ENCODE data around the gene SLC8A3. TPM values are rescaled to one million over a fixed set of nuclear protein-coding genes. Genes with fewer than 3 reads are reported as not detected.

The SLC8A3 gene
- total and polyA plus RNA-seq, 9 of the 15 experiments (the other 6 are each of a cell fraction or from before 2014, with no cell fraction given) = not detected

DNA sequence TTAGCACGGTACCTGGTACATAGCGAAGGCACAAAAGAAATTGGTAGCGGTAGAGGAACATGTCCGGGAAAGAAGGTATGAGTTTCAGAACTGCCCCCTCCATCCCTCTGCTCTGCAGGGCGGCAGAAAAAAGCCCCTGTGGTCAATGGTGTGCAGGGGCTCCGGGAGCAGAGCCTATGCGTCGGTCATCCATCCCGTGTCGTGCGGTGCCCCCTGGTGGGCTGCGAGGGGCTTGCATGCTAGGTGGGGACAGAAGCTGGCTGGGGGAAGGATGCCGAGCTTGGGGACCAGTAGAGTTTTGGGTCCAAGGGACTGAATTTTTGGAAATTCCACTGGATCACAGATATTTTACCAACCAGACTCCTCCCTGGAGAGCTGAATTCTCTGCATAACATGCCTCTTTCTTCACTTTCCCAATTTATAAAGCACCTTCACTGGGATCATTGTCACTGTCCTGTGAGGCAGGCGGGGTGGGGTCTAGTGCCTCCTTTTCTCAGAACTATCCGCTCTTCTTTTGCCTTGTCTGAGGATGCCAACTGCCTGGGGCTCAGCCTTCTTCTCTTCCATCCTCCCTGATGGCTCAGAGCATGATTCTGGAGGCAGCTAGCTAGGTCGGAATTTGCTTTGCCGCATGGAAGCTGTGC lies 160.8 kb downstream of the SLC8A3 start:
- ChIA-PET CTCF (ENCODE audit: low intra/inter-chr PET ratio) (interaction anchor here (2.0 to 2.1 kb wide), 2 partner anchors 209 to 297 kb away, joined by 10 to 14 read pairs; no protein-coding TSS in a partner anchor), POLR2A (interaction anchor here (0.6 kb wide), 1 partner anchor 537 kb away, joined by 4 read pairs; no protein-coding TSS in a partner anchor)
- H3K9ac ChIP-seq (ENCODE audit: insufficient read depth in 1 of 2, low read depth in 2 of 2, low read length in 2 of 2) = no peak overlapping the region
- DNase-seq (ENCODE audit: extremely low read depth in 1 of 4, low spot score in 3 of 4) (peak; percentile 60 to 80 (median 76)), FAIRE-seq (no peak), ATAC-seq (peak; percentile 92)
- H3K4me3 ChIP-seq = no peak overlapping the region
- no TSS peak for BruUV-seq (replicated peaks)
- peaks cover 0 to 13% of the 10 kb centered on the region in 2 experiments; a peak in 1 of 5 replicates for H3K27me3 ChIP-seq (ENCODE audit: control insufficient read depth in 2 of 2, insufficient read depth in 2 of 2, low read length in 2 of 2)
- 8% methylated on average over 9 of the region's 17 CpGs for WGBS (ENCODE audit: insufficient coverage, low coverage, missing lambda C conversion rate)
- no peak overlapping the region for H3K4me2 ChIP-seq (ENCODE audit: insufficient read depth, low read length)
- no peak overlapping the region for H3K27ac ChIP-seq (ENCODE audit: extremely low read depth, low read depth, low read length)
- no peak overlapping the region for H2AFZ ChIP-seq (ENCODE audit: low read depth, low read length)
- no peaks in the 10 kb centered on the region for H3K4me1 ChIP-seq (replicated peaks in 1 of 2; ENCODE audit: control insufficient read depth in 2 of 2, insufficient read depth in 2 of 2, low read length in 2 of 2)
- H3K36me3 ChIP-seq (ENCODE audit: control insufficient read depth, insufficient read depth, low read length) = no peaks in the 10 kb centered on the region
- in situ Hi-C loops (cut with MboI) = loop anchor here (10.0 to 25.0 kb wide), 3 partner anchors 213 to 466 kb away; partner anchors contain the start of gene CCDC177
- H3K79me2 ChIP-seq (ENCODE audit: control insufficient read depth, insufficient read depth, low read length) = no peaks in the 10 kb centered on the region
- H3K9me1 ChIP-seq (ENCODE audit: control insufficient read depth, insufficient read depth, low read length) = no peaks in the 10 kb centered on the region
- intact Hi-C loops (cut with micrococcal nuclease) = loop anchor here (1.0 to 2.0 kb wide), 3 partner anchors 209 to 443 kb away; no protein-coding TSS in a partner anchor
- H4K20me1 ChIP-seq (replicated peaks; ENCODE audit: control insufficient read depth, insufficient read depth, low read length) = no peaks in the 10 kb centered on the region
- H3K9me3 ChIP-seq (replicated peaks; ENCODE audit: control insufficient read depth, insufficient read depth, low read depth, low read length) = no peaks in the 10 kb centered on the region
- TF ChIP-seq, protein P1, sequence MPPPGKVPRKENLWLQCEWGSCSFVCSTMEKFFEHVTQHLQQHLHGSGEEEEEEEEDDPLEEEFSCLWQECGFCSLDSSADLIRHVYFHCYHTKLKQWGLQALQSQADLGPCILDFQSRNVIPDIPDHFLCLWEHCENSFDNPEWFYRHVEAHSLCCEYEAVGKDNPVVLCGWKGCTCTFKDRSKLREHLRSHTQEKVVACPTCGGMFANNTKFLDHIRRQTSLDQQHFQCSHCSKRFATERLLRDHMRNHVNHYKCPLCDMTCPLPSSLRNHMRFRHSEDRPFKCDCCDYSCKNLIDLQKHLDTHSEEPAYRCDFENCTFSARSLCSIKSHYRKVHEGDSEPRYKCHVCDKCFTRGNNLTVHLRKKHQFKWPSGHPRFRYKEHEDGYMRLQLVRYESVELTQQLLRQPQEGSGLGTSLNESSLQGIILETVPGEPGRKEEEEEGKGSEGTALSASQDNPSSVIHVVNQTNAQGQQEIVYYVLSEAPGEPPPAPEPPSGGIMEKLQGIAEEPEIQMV (tag; conservative IDR thresholded peaks at IDR 0.05; ENCODE audit: low read depth) = no peak
- TF ChIP-seq, protein P2, sequence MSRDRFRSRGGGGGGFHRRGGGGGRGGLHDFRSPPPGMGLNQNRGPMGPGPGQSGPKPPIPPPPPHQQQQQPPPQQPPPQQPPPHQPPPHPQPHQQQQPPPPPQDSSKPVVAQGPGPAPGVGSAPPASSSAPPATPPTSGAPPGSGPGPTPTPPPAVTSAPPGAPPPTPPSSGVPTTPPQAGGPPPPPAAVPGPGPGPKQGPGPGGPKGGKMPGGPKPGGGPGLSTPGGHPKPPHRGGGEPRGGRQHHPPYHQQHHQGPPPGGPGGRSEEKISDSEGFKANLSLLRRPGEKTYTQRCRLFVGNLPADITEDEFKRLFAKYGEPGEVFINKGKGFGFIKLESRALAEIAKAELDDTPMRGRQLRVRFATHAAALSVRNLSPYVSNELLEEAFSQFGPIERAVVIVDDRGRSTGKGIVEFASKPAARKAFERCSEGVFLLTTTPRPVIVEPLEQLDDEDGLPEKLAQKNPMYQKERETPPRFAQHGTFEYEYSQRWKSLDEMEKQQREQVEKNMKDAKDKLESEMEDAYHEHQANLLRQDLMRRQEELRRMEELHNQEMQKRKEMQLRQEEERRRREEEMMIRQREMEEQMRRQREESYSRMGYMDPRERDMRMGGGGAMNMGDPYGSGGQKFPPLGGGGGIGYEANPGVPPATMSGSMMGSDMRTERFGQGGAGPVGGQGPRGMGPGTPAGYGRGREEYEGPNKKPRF (IDR thresholded peaks at IDR 0.05; ENCODE audit: low read depth, low read length) = no peak
- TF ChIP-seq SIX5 (IDR thresholded peaks at IDR 0.05; ENCODE audit: borderline replicate concordance in 1 of 2, insufficient read depth in 1 of 2, low read depth in 1 of 2, low read length in 2 of 2) = no peak
- TF ChIP-seq NEUROD1 (IDR thresholded peaks at IDR 0.05; ENCODE audit: borderline replicate concordance, low read depth, low read length, partially characterized antibody) = no peak
- no peak for TF ChIP-seq ZNF436 (CRISPR knock-in tag; IDR thresholded peaks at IDR 0.05)
- no peak for TF ChIP-seq HNRNPH1 (optimal IDR thresholded peaks at IDR 0.05; ENCODE audit: low read depth, low read length)
- TF ChIP-seq CREM (IDR thresholded peaks at IDR 0.05; ENCODE audit: low read depth) = 0 out of 2 replicates have a peak, but pooled peaks have one; percentile 10
